ENCODE results near the gene TRMT112.

GRCh38 chr11:64323373-64323772, 6.0 kb upstream of the TRMT112 start:
- TF ChIP-seq, protein P1, sequence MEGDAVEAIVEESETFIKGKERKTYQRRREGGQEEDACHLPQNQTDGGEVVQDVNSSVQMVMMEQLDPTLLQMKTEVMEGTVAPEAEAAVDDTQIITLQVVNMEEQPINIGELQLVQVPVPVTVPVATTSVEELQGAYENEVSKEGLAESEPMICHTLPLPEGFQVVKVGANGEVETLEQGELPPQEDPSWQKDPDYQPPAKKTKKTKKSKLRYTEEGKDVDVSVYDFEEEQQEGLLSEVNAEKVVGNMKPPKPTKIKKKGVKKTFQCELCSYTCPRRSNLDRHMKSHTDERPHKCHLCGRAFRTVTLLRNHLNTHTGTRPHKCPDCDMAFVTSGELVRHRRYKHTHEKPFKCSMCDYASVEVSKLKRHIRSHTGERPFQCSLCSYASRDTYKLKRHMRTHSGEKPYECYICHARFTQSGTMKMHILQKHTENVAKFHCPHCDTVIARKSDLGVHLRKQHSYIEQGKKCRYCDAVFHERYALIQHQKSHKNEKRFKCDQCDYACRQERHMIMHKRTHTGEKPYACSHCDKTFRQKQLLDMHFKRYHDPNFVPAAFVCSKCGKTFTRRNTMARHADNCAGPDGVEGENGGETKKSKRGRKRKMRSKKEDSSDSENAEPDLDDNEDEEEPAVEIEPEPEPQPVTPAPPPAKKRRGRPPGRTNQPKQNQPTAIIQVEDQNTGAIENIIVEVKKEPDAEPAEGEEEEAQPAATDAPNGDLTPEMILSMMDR (IDR thresholded peaks at IDR 0.05 in 2 of 3, conservative IDR thresholded peaks at IDR 0.05 in 1 of 3; ENCODE audit: control insufficient read depth in 2 of 3, extremely low read depth in 1 of 3, insufficient read depth in 1 of 3, low read depth in 3 of 3, low read length in 3 of 3) = no peak
- TF ChIP-seq HDAC2 (IDR thresholded peaks at IDR 0.05) (no peak), EGR1 (IDR thresholded peaks at IDR 0.05; ENCODE audit: borderline replicate concordance in 1 of 2, low read depth in 2 of 2, low read length in 2 of 2) (no peak), HCFC1 (IDR thresholded peaks at IDR 0.05; ENCODE audit: low read length) (no peak), TARDBP (IDR thresholded peaks at IDR 0.05; ENCODE audit: borderline replicate concordance) (no peak), CHD4 (IDR thresholded peaks at IDR 0.05) (no peak), FOS (IDR thresholded peaks at IDR 0.05; ENCODE audit: borderline replicate concordance, extremely low read depth, insufficient read length) (no peak), ZZZ3 (IDR thresholded peaks at IDR 0.05; ENCODE audit: control insufficient read depth, insufficient read length, low read depth) (no peak)

Measured in GM12878 (cell line).